Naive thymus-derived CD4-positive, alpha-beta T cell (primary cell): ENCODE results near the gene LRRC75B. TPM values are rescaled to one million over a fixed set of nuclear protein-coding genes. Genes with fewer than 3 reads are reported as not detected.
A peak's percentile ranks its signal among the peaks of the same experiment; 100 is the strongest.
"Not testable (repeated sequence)": the region's sequence is repeated elsewhere in the genome, so short reads cannot be mapped to it uniquely, and the experiment has no call there.

ENCODE experiments used
- ATAC-seq: fragments of 150-1000 bp; cut with Tn5 transposase; 2 replicates; pipeline ENCODE4 v1.10.0; 2021; ENCODE audit warnings: mild to moderate bottlenecking, moderate library complexity
- CTCF ChIA-PET: fragments of 350-600 bp; sonication (Branson Sonifier 250); formaldehyde crosslinking; loops from one replicate; lab custom pipeline; 2021; ENCODE audit warnings: antibody characterized with exemption; lab: Charles Lee
- POLR2A ChIA-PET: fragments of 350-600 bp; sonication (Branson Sonifier 250); formaldehyde crosslinking; loops from one replicate; lab custom pipeline; 2021; ENCODE audit warnings: antibody characterized with exemption, inconsistent platforms; lab: Charles Lee
- DNase-seq, 9 donors: peaks; one replicate each; pipeline versions ENCODE4 v3.0.0 to v3.0.0-alpha.2; 2020 to 2022; ENCODE audit warnings: mixed read lengths in 1 of 9
- H3K27ac ChIP-seq: one replicate; pipeline ENCODE4 v1.7.0; 2013; ENCODE audit warnings: mild to moderate bottlenecking, low read depth, low read length, moderate library complexity
- H3K27me3 ChIP-seq, 2 donors: one replicate each; pipeline ENCODE4 v1.7.0; 2013; ENCODE audit warnings: low read length in 2 of 2, mild to moderate bottlenecking in 2 of 2, moderate library complexity in 2 of 2; ENCODE audit not compliant: control insufficient read depth in 2 of 2, insufficient read depth in 2 of 2
- H3K36me3 ChIP-seq, 3 experiments: 1 replicate in 2 of 3; 2 replicates in 1 of 3; pipeline ENCODE4 v1.7.0; 2013; ENCODE audit warnings: low read length in 3 of 3, mild to moderate bottlenecking in 3 of 3, moderate library complexity in 1 of 3; ENCODE audit not compliant: insufficient read depth in 3 of 3, control insufficient read depth in 2 of 3
- H3K4me1 ChIP-seq, 2 donors: one replicate each; pipeline ENCODE4 v1.7.0; 2013; ENCODE audit warnings: low read length in 2 of 2, mild to moderate bottlenecking in 2 of 2, moderate library complexity in 1 of 2; ENCODE audit not compliant: control insufficient read depth in 2 of 2, insufficient read depth in 2 of 2
- H3K4me3 ChIP-seq: 2 replicates; pipeline ENCODE4 v1.7.0; 2013; ENCODE audit warnings: mild to moderate bottlenecking, low read length
- H3K9me3 ChIP-seq, 3 experiments: 1 replicate in 2 of 3; 2 replicates in 1 of 3; pipeline ENCODE4 v1.7.0; 2013; ENCODE audit warnings: low read length in 3 of 3; ENCODE audit not compliant: control insufficient read depth in 2 of 3
- H3K27ac Mint-ChIP-seq, 9 donors: one replicate each; pipeline ENCODE4 v1.8.0; 2020 to 2022; ENCODE audit warnings: mixed read lengths in 9 of 9, mild to moderate bottlenecking in 8 of 9, moderate library complexity in 5 of 9, inconsistent platforms in 2 of 9
- H3K27me3 Mint-ChIP-seq, 5 donors: one replicate each; pipeline ENCODE4 v1.8.0; 2021 to 2022; ENCODE audit warnings: mixed read lengths in 5 of 5, mild to moderate bottlenecking in 1 of 5
- H3K36me3 Mint-ChIP-seq, 5 donors: one replicate each; pipeline ENCODE4 v1.8.0; 2020 to 2022; ENCODE audit warnings: mixed read lengths in 5 of 5, mild to moderate bottlenecking in 3 of 5, inconsistent platforms in 1 of 5
- H3K4me1 Mint-ChIP-seq, 7 donors: one replicate each; pipeline ENCODE4 v1.8.0; 2020 to 2022; ENCODE audit warnings: mixed read lengths in 7 of 7, mild to moderate bottlenecking in 3 of 7, inconsistent platforms in 1 of 7
- H3K4me3 Mint-ChIP-seq, 10 donors: one replicate each; pipeline ENCODE4 v1.8.0; 2020 to 2022; ENCODE audit warnings: mild to moderate bottlenecking in 10 of 10, mixed read lengths in 10 of 10, moderate library complexity in 6 of 10, inconsistent platforms in 2 of 10
- H3K9me3 Mint-ChIP-seq, 11 donors: one replicate each; pipeline ENCODE4 v1.8.0; 2020 to 2022; ENCODE audit warnings: mixed read lengths in 11 of 11, mild to moderate bottlenecking in 4 of 11, inconsistent platforms in 1 of 11, moderate library complexity in 1 of 11
- intact Hi-C, 2 donors: fragments of 100-400 bp; cut with micrococcal nuclease; formaldehyde crosslinking; loops; one replicate each; pipeline ENCODE4 v1.15.1; 2023
- polyA plus RNA-seq, 2 donors: library from polyadenylated mRNA; unstranded; fragments of 300-500 nt; fragmentation: Illumina TruSeq; gene quantifications; one replicate each; pipeline ENCODE4 v1.2.3, GENCODE V29; 2021
- total RNA-seq, 6 experiments: library from RNA in 5 of 6; stranded (reverse) in 5 of 6; gene quantifications; 1 replicate in 5 of 6; 2 replicates in 1 of 6; pipeline ENCODE4 v1.2.3 and lab custom pipeline; 2021 to 2026

LRRC75B gene
- total RNA-seq (1 to 10 TPM in 2 of 5 experiments, not detected in 3; 2.4 to 2.5 TPM), polyA plus RNA-seq (not detected), total RNA-seq (lab: John Stamatoyannopoulos, UW) (not detected)

GRCh38 chr22:24592851-24593558 lies at the start of gene LRRC75B:
Gene LRRC75B, minus strand, starts transcription at chr22:24593073. Its CDS starts 34 bp downstream, at chr22:24593039.
- POLR2A ChIA-PET, result no interaction called here
- ATAC-seq, result peak; percentile 76
- no peak within 1 kb of the TSS for H3K4me3 ChIP-seq

GRCh38 chr22:24642307-24642706 lies 49.4 kb upstream of the LRRC75B start:
- H3K27ac ChIP-seq, H3K4me1 Mint-ChIP-seq, H3K9me3 ChIP-seq, H3K9me3 Mint-ChIP-seq, DNase-seq, intact Hi-C loops, POLR2A ChIA-PET, H3K4me1 ChIP-seq, H3K27ac Mint-ChIP-seq, ATAC-seq, H3K27me3 Mint-ChIP-seq, H3K36me3 ChIP-seq, H3K4me3 ChIP-seq, H3K36me3 Mint-ChIP-seq, H3K4me3 Mint-ChIP-seq, CTCF ChIA-PET, H3K27me3 ChIP-seq: not testable (repeated sequence)

More at GRCh38 chr22:24592851-24593558, at the start of gene LRRC75B:
- CTCF ChIA-PET, result no interaction called here
- H3K4me3 Mint-ChIP-seq, result peak within 1 kb of the TSS; percentile 67 to 90 (median 82)
- H3K27ac Mint-ChIP-seq, result peak within 1 kb of the TSS in 2 of 9 donors; percentile 46 to 54
- peak in 1 of 9 donors; percentile 71 for DNase-seq
- Histone ChIP-seq H3K36me3 (peaks cover 0 to 4% (median 0%) of the 10 kb centered on the region in 3 experiments), H3K27ac (no peak within 1 kb of the TSS), H3K9me3 (no peaks in the 10 kb centered on the region), H3K27me3 (no peaks in the 10 kb centered on the region), H3K4me1 (no peaks in the 10 kb centered on the region)
- H3K27me3 Mint-ChIP-seq, result peaks cover 0 to 12% (median 4%) of the 10 kb centered on the region in 5 donors
- no peaks in the 10 kb centered on the region for H3K9me3 Mint-ChIP-seq
- intact Hi-C loops, result no loop called here
- peaks cover 0 to 9% (median 0%) of the 10 kb centered on the region in 5 donors for H3K36me3 Mint-ChIP-seq
- H3K4me1 Mint-ChIP-seq, result peaks cover 0 to 11% (median 6%) of the 10 kb centered on the region in 7 donors

- POLR2A ChIA-PET, ATAC-seq, H3K27me3 Mint-ChIP-seq, H3K9me3 ChIP-seq, H3K4me1 ChIP-seq, H3K9me3 Mint-ChIP-seq, CTCF ChIA-PET, H3K4me3 ChIP-seq, H3K36me3 Mint-ChIP-seq, H3K27me3 ChIP-seq, DNase-seq, H3K27ac ChIP-seq, H3K36me3 ChIP-seq, intact Hi-C loops: not testable (repeated sequence)
- peak overlapping the region in 5 of 9 donors; percentile 13 to 58 (median 44) for H3K27ac Mint-ChIP-seq
- peaks cover 10 to 36% (median 20%) of the 10 kb centered on the region in 7 donors for H3K4me1 Mint-ChIP-seq
- H3K4me3 Mint-ChIP-seq, result peak overlapping the region in 4 of 10 donors; percentile 8 to 30 (median 15)
These were observed 43.6 kb upstream of the LRRC75B start for GRCh38 chr22:24636513-24636912.

GRCh38 chr22:24634776-24635389 lies 42.0 kb upstream of the LRRC75B start:
- H3K4me1 ChIP-seq, POLR2A ChIA-PET, H3K27me3 Mint-ChIP-seq, H3K27ac ChIP-seq, intact Hi-C loops, H3K4me3 ChIP-seq, H3K27me3 ChIP-seq, H3K9me3 ChIP-seq, H3K36me3 Mint-ChIP-seq, ATAC-seq, H3K9me3 Mint-ChIP-seq, H3K36me3 ChIP-seq, CTCF ChIA-PET: not testable (repeated sequence)
- peak overlapping the region in 7 of 10 donors; percentile 39 to 73 (median 50) for H3K4me3 Mint-ChIP-seq
- DNase-seq, result peak in 5 of 9 donors; percentile 10 to 35 (median 30)
- peak overlapping the region in 6 of 9 donors; percentile 9 to 64 (median 42) for H3K27ac Mint-ChIP-seq
- peaks cover 10 to 42% (median 24%) of the 10 kb centered on the region in 7 donors for H3K4me1 Mint-ChIP-seq

GRCh38 chr22:24633231-24634023 lies 40.6 kb upstream of the LRRC75B start:
- H3K4me1 ChIP-seq, POLR2A ChIA-PET, intact Hi-C loops, H3K27ac ChIP-seq, CTCF ChIA-PET, H3K27me3 ChIP-seq, H3K9me3 Mint-ChIP-seq, ATAC-seq, H3K36me3 ChIP-seq, H3K36me3 Mint-ChIP-seq, H3K9me3 ChIP-seq, H3K27me3 Mint-ChIP-seq, DNase-seq, H3K4me3 ChIP-seq: not testable (repeated sequence)
- Mint-ChIP-seq H3K4me1 (peaks cover 10 to 42% (median 24%) of the 10 kb centered on the region in 7 donors), H3K27ac (peak overlapping the region in 7 of 9 donors; percentile 0 to 72 (median 62)), H3K4me3 (peak overlapping the region in 9 of 10 donors; percentile 0 to 58 (median 4))

- H3K4me3 ChIP-seq, H3K27me3 ChIP-seq, DNase-seq, H3K4me1 ChIP-seq, H3K9me3 ChIP-seq, H3K27me3 Mint-ChIP-seq, ATAC-seq, H3K4me3 Mint-ChIP-seq, intact Hi-C loops, H3K27ac Mint-ChIP-seq, POLR2A ChIA-PET, H3K9me3 Mint-ChIP-seq, CTCF ChIA-PET, H3K36me3 ChIP-seq, H3K36me3 Mint-ChIP-seq, H3K27ac ChIP-seq: not testable (repeated sequence)
- H3K4me1 Mint-ChIP-seq, result peaks cover 10 to 42% (median 24%) of the 10 kb centered on the region in 7 donors
These were observed 39.8 kb upstream of the LRRC75B start for GRCh38 chr22:24632642-24633041.
